HL-60 (cell line): ENCODE results near the gene IL5.

Experiments
- CTCF ChIP-seq: IDR thresholded peaks from one replicate; pipeline ENCODE4 v1.5.1; 2011; ENCODE audit warnings: low read length, control low read depth, inconsistent platforms; ENCODE audit not compliant: insufficient read depth
- POLR2AphosphoS5 ChIP-seq: IDR thresholded peaks from 2 replicates; pipeline ENCODE4 v1.6.1; 2012; ENCODE audit warnings: low read depth

- TF ChIP-seq CTCF: no peak
- TF ChIP-seq POLR2AphosphoS5: no peak
These were observed 12.9 kb upstream of the IL5 start for GRCh38 chr5:132556153-132556762.
